Omental fat pad (tissue), 4 donors: ENCODE measurements around the gene AK4. TPM values are rescaled to one million over a fixed set of nuclear protein-coding genes. Genes with fewer than 3 reads are reported as not detected.
A peak's percentile ranks its signal among the peaks of the same experiment; 100 is the strongest.

Experiments used
- ATAC-seq: fragments of 150-250 bp; one replicate; pipeline ENCODE4 v1.9.1; 2016; ENCODE audit warnings: mild to moderate bottlenecking, moderate library complexity; ENCODE audit not compliant: low FRiP score
- DNase-seq: peaks from one replicate; pipeline ENCODE4 v3.0.0-alpha.2; 2019; ENCODE audit warnings: low spot score
- total RNA-seq, 4 donors: library from RNA; depleted of rRNA; stranded (reverse); fragments of >200 nt; gene quantifications; one replicate each; pipeline ENCODE4 v1.1.0, GENCODE V29; 2016
- TF ChIP-seq, protein P1 (sequence below), 3 donors: fragments of 450-650 bp; IDR thresholded peaks; one replicate each; pipeline ENCODE4 v1.5.1; 2016 to 2017; ENCODE audit warnings: antibody characterized with exemption in 3 of 3, mild to moderate bottlenecking in 3 of 3, moderate library complexity in 2 of 3

Gene AK4
- total RNA-seq, 4 donors from 2014 or later, result 20.5 to 108 (median 61.8) TPM

DNA sequence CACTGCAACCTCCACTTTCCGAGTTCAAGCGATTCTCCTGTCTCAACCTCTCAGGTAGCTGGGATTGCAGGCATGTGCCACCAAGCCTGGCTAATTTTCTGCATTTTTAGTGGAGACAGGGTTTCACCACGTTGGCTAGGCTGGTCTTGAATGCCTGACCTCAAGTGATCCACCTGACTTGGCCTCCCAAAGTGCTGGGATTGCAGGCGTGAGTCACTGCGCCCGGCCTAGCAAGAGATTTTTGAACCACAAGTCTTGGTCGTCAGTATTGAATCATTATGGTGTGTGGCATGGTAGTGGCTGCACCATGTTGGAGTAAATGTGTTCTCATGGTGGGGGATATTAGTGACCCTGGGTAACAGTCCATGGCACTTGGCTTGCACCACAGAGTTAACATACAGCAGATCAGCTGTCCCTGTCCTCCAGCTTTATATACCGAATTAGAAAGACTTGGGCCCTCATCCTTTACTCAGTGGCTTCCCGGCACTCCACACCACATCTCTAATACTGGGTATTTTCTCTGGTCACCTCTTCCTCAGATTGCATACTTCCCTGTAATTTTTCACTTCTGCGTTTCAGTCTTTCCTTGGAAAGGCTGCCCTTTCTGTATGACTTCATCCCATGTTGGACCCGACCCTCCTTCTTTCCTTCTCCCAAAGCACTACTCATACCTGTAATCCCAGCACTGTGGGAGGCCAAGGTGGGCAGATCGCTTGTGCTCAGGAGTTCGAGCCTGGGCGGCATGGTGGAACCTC is 25.1 kb downstream of the AK4 start:
- TF ChIP-seq, protein P1, sequence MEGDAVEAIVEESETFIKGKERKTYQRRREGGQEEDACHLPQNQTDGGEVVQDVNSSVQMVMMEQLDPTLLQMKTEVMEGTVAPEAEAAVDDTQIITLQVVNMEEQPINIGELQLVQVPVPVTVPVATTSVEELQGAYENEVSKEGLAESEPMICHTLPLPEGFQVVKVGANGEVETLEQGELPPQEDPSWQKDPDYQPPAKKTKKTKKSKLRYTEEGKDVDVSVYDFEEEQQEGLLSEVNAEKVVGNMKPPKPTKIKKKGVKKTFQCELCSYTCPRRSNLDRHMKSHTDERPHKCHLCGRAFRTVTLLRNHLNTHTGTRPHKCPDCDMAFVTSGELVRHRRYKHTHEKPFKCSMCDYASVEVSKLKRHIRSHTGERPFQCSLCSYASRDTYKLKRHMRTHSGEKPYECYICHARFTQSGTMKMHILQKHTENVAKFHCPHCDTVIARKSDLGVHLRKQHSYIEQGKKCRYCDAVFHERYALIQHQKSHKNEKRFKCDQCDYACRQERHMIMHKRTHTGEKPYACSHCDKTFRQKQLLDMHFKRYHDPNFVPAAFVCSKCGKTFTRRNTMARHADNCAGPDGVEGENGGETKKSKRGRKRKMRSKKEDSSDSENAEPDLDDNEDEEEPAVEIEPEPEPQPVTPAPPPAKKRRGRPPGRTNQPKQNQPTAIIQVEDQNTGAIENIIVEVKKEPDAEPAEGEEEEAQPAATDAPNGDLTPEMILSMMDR (IDR thresholded peaks at IDR 0.05), result no peak
- DNase-seq, result no peak
- ATAC-seq, result no peak

DNA sequence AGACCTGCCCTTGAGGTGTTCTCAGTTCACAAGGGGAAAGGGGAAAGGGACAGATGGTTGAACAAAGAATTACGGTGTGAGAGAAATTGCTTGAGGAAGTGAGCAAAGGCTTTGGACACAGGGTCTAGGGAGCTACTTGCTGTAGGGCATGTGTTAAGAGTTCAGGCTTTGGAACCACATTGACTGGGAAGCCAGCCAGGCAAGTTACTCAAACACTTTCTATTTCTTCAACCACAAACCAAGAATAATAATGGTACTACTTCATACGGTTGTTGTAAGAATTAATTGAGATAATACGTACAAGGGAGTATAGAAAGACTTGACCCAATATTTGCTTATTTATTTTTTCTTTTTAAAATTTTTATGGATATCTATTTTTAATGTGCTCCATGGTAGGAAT is 26.6 kb downstream of the AK4 start:
- no peak for ATAC-seq
- TF ChIP-seq, protein P1 (IDR thresholded peaks at IDR 0.05), result no peak
- DNase-seq, result no peak

DNA sequence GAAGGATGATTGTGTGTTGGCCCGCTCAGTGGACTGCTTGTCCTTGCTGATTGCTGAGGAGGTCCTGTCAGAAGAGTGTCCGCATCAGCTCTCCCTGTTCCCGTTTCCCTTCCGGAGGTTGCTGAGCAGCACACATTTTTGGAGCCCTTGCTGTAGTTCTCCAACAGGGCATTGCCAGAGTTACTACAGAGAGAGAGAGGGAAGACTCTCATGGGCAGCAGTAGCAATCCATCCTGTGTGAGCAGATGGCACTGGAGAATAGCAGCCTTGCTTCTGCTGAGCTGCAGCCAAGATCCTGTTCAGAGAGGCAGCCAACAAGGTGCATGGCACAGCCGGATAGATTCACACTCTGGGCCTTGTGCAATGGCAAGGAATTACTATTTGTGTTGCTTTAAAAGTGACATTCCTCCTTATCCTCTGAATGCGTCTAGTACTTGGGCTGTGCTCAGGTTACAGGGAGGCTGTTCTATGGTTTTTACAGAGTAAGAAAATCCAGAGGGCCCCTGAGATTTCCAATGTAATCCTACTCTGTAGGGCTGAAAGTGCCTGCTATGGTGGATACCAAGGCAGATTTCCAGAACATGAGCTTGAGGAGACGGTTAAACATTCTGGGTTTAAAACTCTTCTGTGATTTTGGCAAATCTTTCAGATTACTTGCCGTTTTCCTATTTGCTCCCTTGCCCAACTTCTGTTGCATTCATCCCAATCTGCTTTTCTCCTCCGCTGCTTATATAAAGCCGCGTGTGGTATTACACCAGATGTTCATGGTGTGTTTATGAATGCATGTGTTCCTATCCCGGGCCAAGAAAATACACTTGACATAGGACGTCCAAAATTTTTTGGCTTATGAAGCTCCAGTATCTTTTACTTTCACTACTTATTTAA is 27.4 kb downstream of the AK4 start:
- DNase-seq, result no peak
- peak; percentile 52 for ATAC-seq
- TF ChIP-seq, protein P1 (IDR thresholded peaks at IDR 0.05), result no peak

DNA sequence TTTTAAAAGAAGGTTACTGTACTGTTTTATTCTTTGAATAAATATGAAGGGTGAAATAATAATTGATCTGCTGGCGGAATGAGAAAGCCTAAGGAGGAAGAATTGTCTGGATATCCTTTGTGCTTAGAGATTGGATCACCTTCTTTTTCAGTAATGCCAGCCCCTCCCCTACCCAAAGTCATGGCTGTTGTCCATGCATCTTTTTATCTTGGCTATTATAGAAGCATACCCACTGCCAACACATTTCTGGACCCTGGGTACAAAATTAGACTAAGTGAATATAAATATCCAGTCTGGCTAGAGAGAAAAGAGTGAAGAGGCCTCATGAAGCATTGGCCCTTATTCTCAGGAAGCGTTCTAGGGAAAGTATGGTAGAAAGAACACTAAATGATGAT is 28.1 kb downstream of the AK4 start:
- no peak for DNase-seq
- no peak for ATAC-seq
- TF ChIP-seq, protein P1 (IDR thresholded peaks at IDR 0.05), result no peak

DNA sequence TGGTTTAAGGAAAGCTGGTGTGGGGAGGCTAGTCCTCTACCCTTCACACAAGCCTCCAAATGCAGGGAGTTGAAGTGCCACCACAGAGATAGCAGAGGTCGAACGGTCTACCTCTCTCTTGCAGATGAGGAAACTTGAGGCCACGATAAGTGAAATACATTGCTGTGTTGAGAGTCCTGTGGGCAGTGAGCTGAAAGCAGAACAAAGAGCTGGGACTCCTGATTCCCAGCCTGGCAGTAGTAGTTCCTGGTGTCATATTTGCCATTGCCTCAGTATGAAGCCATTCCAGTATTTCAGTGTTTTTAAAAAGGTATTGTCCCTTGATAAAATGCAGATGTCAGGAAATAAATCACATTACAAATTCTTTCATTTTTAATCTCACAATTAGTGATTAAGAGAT is 28.6 kb downstream of the AK4 start:
- DNase-seq (no peak), ATAC-seq (no peak)
- TF ChIP-seq, protein P1 (IDR thresholded peaks at IDR 0.05), result no peak

DNA sequence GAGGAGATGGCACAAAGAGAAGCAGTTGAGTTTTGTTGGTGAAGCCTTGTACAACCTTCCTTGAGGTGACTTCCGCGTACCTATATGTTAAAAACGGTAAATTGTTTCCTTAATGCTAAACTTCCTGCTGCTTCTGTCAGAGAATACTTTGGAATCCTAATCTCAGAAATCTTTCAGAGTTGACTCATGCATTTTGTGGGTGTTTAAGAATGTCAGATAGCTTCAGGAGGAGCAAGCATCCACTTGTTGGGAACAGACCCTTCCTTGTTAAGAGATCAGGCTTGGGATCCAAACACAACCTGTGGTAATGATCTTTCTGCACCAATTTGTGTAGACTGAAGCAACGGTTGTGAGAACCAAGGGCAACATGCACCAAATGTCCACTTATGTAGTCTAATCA is 29.5 kb downstream of the AK4 start:
- DNase-seq (no peak), ATAC-seq (no peak)
- TF ChIP-seq, protein P1 (IDR thresholded peaks at IDR 0.05), result no peak
